Measurements from ENCODE around the gene SMDT1. TPM values are rescaled to one million over a fixed set of nuclear protein-coding genes. Genes with fewer than 3 reads are reported as not detected.

SMDT1 gene
- total and polyA plus RNA-seq, 2 experiments from 2014 or later, result 4.9 to 97.9 TPM

DNA sequence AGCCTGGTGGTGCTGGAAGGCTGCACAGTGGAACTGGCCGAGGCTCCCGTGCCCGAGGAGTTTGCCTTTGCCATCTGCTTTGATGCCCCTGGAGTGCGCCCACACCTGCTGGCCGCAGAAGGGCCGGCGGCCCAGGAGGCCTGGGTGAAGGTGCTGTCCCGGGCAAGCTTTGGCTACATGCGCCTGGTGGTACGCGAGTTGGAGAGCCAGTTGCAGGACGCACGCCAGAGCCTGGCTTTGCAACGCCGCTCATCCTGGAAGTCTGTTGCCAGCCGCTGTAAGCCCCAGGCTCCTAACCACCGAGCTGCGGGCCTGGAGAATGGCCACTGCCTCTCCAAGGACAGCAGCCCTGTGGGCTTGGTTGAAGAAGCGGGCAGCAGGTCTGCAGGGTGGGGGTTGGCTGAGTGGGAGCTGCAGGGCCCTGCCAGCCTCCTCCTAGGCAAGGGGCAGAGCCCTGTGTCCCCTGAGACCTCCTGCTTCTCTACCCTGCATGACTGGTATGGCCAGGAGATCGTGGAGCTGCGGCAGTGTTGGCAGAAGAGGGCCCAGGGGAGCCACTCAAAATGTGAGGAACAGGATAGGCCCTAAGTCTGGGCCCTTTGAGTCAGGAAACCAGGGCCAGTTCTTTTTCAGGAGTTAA lies 1.9 kb upstream of the SMDT1 start:
- Histone ChIP-seq H3K4me1 (ENCODE audit: insufficient read depth) (peaks cover 15% of the 10 kb centered on the region; the same call in 1 of the 2 replicates), H3K9me2 (ENCODE audit: insufficient read depth) (no peaks in the 10 kb centered on the region), H3K4me2 (no peak overlapping the region), H3K79me2 (replicated peaks; ENCODE audit: insufficient read depth) (peaks cover 7% of the 10 kb centered on the region; the same call in 1 of the 2 replicates), H3K27me3 (ENCODE audit: insufficient read depth) (peaks cover 11% of the 10 kb centered on the region), H3K27ac (ENCODE audit: low read depth) (no peak overlapping the region), H3K36me3 (ENCODE audit: insufficient read depth) (no peaks in the 10 kb centered on the region), H4K20me1 (replicated peaks; ENCODE audit: insufficient read depth) (no peaks in the 10 kb centered on the region), H2AFZ (no peak overlapping the region), H3K4me3 (no peak overlapping the region), H3F3A (replicated peaks; ENCODE audit: low read depth) (peaks cover 7% of the 10 kb centered on the region; the same call in 1 of the 2 replicates)
- H3K27me3 Mint-ChIP-seq (ENCODE audit: insufficient read depth, low read depth, poor library complexity), result peaks cover 15% of the 10 kb centered on the region
- no peak overlapping the region for H3K4me3 Mint-ChIP-seq
- no peak for DNase-seq (ENCODE audit: low spot score)
- no peaks in the 10 kb centered on the region; the same call in 2 of the 3 replicates for H3K9me3 Mint-ChIP-seq
- H3K4me1 Mint-ChIP-seq, result peaks cover 32% of the 10 kb centered on the region
- TF ChIP-seq, protein P1, sequence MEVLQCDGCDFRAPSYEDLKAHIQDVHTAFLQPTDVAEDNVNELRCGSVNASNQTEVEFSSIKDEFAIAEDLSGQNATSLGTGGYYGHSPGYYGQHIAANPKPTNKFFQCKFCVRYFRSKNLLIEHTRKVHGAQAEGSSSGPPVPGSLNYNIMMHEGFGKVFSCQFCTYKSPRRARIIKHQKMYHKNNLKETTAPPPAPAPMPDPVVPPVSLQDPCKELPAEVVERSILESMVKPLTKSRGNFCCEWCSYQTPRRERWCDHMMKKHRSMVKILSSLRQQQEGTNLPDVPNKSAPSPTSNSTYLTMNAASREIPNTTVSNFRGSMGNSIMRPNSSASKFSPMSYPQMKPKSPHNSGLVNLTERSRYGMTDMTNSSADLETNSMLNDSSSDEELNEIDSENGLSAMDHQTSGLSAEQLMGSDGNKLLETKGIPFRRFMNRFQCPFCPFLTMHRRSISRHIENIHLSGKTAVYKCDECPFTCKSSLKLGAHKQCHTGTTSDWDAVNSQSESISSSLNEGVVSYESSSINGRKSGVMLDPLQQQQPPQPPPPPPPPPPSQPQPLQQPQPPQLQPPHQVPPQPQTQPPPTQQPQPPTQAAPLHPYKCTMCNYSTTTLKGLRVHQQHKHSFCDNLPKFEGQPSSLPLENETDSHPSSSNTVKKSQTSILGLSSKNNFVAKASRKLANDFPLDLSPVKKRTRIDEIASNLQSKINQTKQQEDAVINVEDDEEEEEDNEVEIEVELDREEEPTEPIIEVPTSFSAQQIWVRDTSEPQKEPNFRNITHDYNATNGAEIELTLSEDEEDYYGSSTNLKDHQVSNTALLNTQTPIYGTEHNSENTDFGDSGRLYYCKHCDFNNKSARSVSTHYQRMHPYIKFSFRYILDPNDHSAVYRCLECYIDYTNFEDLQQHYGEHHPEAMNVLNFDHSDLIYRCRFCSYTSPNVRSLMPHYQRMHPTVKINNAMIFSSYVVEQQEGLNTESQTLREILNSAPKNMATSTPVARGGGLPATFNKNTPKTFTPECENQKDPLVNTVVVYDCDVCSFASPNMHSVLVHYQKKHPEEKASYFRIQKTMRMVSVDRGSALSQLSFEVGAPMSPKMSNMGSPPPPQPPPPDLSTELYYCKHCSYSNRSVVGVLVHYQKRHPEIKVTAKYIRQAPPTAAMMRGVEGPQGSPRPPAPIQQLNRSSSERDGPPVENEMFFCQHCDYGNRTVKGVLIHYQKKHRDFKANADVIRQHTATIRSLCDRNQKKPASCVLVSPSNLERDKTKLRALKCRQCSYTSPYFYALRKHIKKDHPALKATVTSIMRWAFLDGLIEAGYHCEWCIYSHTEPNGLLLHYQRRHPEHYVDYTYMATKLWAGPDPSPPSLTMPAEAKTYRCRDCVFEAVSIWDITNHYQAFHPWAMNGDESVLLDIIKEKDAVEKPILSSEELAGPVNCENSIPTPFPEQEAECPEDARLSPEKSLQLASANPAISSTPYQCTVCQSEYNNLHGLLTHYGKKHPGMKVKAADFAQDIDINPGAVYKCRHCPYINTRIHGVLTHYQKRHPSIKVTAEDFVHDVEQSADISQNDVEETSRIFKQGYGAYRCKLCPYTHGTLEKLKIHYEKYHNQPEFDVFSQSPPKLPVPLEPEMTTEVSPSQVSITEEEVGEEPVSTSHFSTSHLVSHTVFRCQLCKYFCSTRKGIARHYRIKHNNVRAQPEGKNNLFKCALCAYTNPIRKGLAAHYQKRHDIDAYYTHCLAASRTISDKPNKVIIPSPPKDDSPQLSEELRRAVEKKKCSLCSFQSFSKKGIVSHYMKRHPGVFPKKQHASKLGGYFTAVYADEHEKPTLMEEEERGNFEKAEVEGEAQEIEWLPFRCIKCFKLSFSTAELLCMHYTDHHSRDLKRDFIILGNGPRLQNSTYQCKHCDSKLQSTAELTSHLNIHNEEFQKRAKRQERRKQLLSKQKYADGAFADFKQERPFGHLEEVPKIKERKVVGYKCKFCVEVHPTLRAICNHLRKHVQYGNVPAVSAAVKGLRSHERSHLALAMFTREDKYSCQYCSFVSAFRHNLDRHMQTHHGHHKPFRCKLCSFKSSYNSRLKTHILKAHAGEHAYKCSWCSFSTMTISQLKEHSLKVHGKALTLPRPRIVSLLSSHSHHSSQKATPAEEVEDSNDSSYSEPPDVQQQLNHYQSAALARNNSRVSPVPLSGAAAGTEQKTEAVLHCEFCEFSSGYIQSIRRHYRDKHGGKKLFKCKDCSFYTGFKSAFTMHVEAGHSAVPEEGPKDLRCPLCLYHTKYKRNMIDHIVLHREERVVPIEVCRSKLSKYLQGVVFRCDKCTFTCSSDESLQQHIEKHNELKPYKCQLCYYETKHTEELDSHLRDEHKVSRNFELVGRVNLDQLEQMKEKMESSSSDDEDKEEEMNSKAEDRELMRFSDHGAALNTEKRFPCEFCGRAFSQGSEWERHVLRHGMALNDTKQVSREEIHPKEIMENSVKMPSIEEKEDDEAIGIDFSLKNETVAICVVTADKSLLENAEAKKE (CRISPR knock-in tag; IDR thresholded peaks at IDR 0.05), result no peak
- TF ChIP-seq, protein P2, sequence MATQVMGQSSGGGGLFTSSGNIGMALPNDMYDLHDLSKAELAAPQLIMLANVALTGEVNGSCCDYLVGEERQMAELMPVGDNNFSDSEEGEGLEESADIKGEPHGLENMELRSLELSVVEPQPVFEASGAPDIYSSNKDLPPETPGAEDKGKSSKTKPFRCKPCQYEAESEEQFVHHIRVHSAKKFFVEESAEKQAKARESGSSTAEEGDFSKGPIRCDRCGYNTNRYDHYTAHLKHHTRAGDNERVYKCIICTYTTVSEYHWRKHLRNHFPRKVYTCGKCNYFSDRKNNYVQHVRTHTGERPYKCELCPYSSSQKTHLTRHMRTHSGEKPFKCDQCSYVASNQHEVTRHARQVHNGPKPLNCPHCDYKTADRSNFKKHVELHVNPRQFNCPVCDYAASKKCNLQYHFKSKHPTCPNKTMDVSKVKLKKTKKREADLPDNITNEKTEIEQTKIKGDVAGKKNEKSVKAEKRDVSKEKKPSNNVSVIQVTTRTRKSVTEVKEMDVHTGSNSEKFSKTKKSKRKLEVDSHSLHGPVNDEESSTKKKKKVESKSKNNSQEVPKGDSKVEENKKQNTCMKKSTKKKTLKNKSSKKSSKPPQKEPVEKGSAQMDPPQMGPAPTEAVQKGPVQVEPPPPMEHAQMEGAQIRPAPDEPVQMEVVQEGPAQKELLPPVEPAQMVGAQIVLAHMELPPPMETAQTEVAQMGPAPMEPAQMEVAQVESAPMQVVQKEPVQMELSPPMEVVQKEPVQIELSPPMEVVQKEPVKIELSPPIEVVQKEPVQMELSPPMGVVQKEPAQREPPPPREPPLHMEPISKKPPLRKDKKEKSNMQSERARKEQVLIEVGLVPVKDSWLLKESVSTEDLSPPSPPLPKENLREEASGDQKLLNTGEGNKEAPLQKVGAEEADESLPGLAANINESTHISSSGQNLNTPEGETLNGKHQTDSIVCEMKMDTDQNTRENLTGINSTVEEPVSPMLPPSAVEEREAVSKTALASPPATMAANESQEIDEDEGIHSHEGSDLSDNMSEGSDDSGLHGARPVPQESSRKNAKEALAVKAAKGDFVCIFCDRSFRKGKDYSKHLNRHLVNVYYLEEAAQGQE (IDR thresholded peaks at IDR 0.05; ENCODE audit: unreplicated experiment), result no peak
- TF ChIP-seq POLR2AphosphoS5 (IDR thresholded peaks at IDR 0.05; ENCODE audit: low read depth) (no peak), CREB1 (CRISPR knock-in tag; IDR thresholded peaks at IDR 0.05; ENCODE audit: low read depth) (no peak), STAT1 (IDR thresholded peaks at IDR 0.05; ENCODE audit: unreplicated experiment) (no peak), NANOG (IDR thresholded peaks at IDR 0.05; ENCODE audit: borderline replicate concordance) (no peak)
- TF ChIP-seq, protein P3, sequence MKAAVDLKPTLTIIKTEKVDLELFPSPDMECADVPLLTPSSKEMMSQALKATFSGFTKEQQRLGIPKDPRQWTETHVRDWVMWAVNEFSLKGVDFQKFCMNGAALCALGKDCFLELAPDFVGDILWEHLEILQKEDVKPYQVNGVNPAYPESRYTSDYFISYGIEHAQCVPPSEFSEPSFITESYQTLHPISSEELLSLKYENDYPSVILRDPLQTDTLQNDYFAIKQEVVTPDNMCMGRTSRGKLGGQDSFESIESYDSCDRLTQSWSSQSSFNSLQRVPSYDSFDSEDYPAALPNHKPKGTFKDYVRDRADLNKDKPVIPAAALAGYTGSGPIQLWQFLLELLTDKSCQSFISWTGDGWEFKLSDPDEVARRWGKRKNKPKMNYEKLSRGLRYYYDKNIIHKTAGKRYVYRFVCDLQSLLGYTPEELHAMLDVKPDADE (IDR thresholded peaks at IDR 0.05), result no peak
- H3K36me3 Mint-ChIP-seq (ENCODE audit: low read depth), result peaks cover 8% of the 10 kb centered on the region
- H3K27ac Mint-ChIP-seq, result no peak overlapping the region
- ATAC-seq, result no peak

Measured in GM23338 (cell line).